Neural cell (in vitro differentiated cells): ENCODE measurements around the gene TIMM44. TPM values are rescaled to one million over a fixed set of nuclear protein-coding genes. Genes with fewer than 3 reads are reported as not detected.

Source experiments
- H2AFZ ChIP-seq: fragments of 200-600, 300-800 bp; sonication (generic), shearing (Covaris generic); 2 replicates; pipeline ENCODE4 v1.6.0; 2014; ENCODE audit warnings: low read depth, mild to moderate bottlenecking, antibody characterized with exemption, low read length, moderate library complexity
- H3F3A ChIP-seq: fragments of 200-600 bp; shearing (Covaris generic); 2 replicates; pipeline ENCODE4 v1.6.1; 2016; ENCODE audit warnings: mild to moderate bottlenecking, moderate library complexity, mixed read lengths, antibody characterized with exemption, low read length; ENCODE audit not compliant: insufficient read depth, poor library complexity, severe bottlenecking
- H3K27ac ChIP-seq: fragments of 200-600, 300-800 bp; sonication (generic), shearing (Covaris generic); 2 replicates; pipeline ENCODE4 v1.5.1; 2014; ENCODE audit warnings: mild to moderate bottlenecking, low read length, moderate library complexity
- H3K27me3 ChIP-seq: fragments of 300-800, 200-600 bp; sonication (generic), shearing (Covaris generic); 2 replicates; pipeline ENCODE4 v1.6.0; 2014; ENCODE audit warnings: mild to moderate bottlenecking, low read depth, low read length, moderate library complexity; ENCODE audit not compliant: insufficient read depth
- H3K36me3 ChIP-seq: fragments of 300-800, 200-600 bp; sonication (generic), shearing (Covaris generic); 2 replicates; pipeline ENCODE4 v1.5.1; 2014; ENCODE audit warnings: mild to moderate bottlenecking, antibody characterized with exemption, low read length, moderate library complexity; ENCODE audit not compliant: insufficient read depth
- H3K4me2 ChIP-seq: fragments of 300-800, 200-600 bp; sonication (generic), shearing (Covaris generic); 2 replicates; pipeline ENCODE4 v1.6.0; 2014; ENCODE audit warnings: mild to moderate bottlenecking, low read length
- H3K4me3 ChIP-seq: fragments of 300-800, 200-600 bp; sonication (generic), shearing (Covaris generic); 2 replicates; pipeline ENCODE4 v1.5.1; 2014; ENCODE audit warnings: mild to moderate bottlenecking, low read length, moderate library complexity
- H3K79me2 ChIP-seq: fragments of 200-600 bp; shearing (Covaris generic); replicated peaks from 2 replicates; pipeline ENCODE4 v1.6.0; 2014; ENCODE audit warnings: mild to moderate bottlenecking, low read length, moderate library complexity; ENCODE audit not compliant: insufficient read depth
- H3K9ac ChIP-seq: fragments of 300-800, 200-600 bp; sonication (generic), shearing (Covaris generic); 2 replicates; pipeline ENCODE4 v1.6.1; 2016; ENCODE audit warnings: mild to moderate bottlenecking, low read length, mixed read lengths
- H3K9me2 ChIP-seq: fragments of 200-600 bp; shearing (Covaris generic); 2 replicates; pipeline ENCODE4 v1.6.1; 2016; ENCODE audit warnings: mild to moderate bottlenecking, low read length, mixed read lengths; ENCODE audit not compliant: insufficient read depth
- H3K9me3 ChIP-seq: fragments of 200-600, 300-800 bp; sonication (generic), shearing (Covaris generic); 2 replicates; pipeline ENCODE4 v1.6.1; 2016; ENCODE audit warnings: mild to moderate bottlenecking, mixed run types, low read length, moderate library complexity, mixed read lengths
- H4K20me1 ChIP-seq: fragments of 200-600 bp; shearing (Covaris generic); 2 replicates; pipeline ENCODE4 v1.6.1; 2016; ENCODE audit warnings: mild to moderate bottlenecking, mixed run types; ENCODE audit not compliant: insufficient read depth
- CTCF ChIP-seq: fragments of 450-650 bp; IDR thresholded peaks from 2 replicates; pipeline ENCODE4 v1.5.1; 2014; ENCODE audit warnings: antibody characterized with exemption, mild to moderate bottlenecking, moderate library complexity; ENCODE audit not compliant: poor library complexity, severe bottlenecking
- EP300 ChIP-seq: fragments of 450-650 bp; conservative IDR thresholded peaks from 2 replicates; pipeline ENCODE4 v1.6.1; 2014; ENCODE audit warnings: antibody characterized with exemption, mild to moderate bottlenecking, moderate library complexity; ENCODE audit not compliant: poor library complexity, severe bottlenecking
- EZH2 ChIP-seq: fragments of 200-600, 300-800 bp; shearing (Covaris generic), sonication (generic); IDR thresholded peaks from 2 replicates; pipeline ENCODE4 v1.6.1; 2014; ENCODE audit warnings: antibody characterized with exemption, low read length, borderline replicate concordance, mild to moderate bottlenecking; ENCODE audit not compliant: insufficient read depth, poor library complexity, severe bottlenecking
- MXI1 ChIP-seq: fragments of 450-650 bp; conservative IDR thresholded peaks from 2 replicates; pipeline ENCODE4 v1.6.1; 2014; ENCODE audit warnings: antibody characterized with exemption, mild to moderate bottlenecking; ENCODE audit not compliant: poor library complexity, severe bottlenecking
- POLR2AphosphoS5 ChIP-seq: IDR thresholded peaks from 2 replicates; pipeline ENCODE4 v1.6.1; 2012
- RAD21 ChIP-seq: fragments of 450-650 bp; conservative IDR thresholded peaks from 2 replicates; pipeline ENCODE4 v1.6.1; 2014; ENCODE audit warnings: antibody characterized with exemption, mild to moderate bottlenecking, moderate library complexity
- REST ChIP-seq: IDR thresholded peaks from 2 replicates; pipeline ENCODE4 v1.6.1; 2012; ENCODE audit warnings: borderline replicate concordance
- SMC3 ChIP-seq: fragments of 450-650 bp; conservative IDR thresholded peaks from 2 replicates; pipeline ENCODE4 v1.6.1; 2014; ENCODE audit warnings: antibody characterized with exemption, mild to moderate bottlenecking, moderate library complexity; ENCODE audit not compliant: poor library complexity
- TAF1 ChIP-seq: IDR thresholded peaks from 2 replicates; pipeline ENCODE4 v1.6.1; 2012; ENCODE audit warnings: low read depth
- polyA plus RNA-seq: library from polyadenylated mRNA; depleted of rRNA; stranded (reverse); fragments of >200 nt; gene quantifications from 2 replicates; pipeline ENCODE4 v1.2.3, GENCODE V29; 2014

The TIMM44 gene
- polyA plus RNA-seq, 1 donor from 2014 or later = 48.3 TPM

GRCh38 chr19:7879111-7879807 lies 64.2 kb downstream of the TIMM44 start:
- no peaks in the 10 kb centered on the region for H3K79me2 ChIP-seq
- no peak overlapping the region for H2AFZ ChIP-seq
- H3K27ac ChIP-seq = no peak overlapping the region
- H4K20me1 ChIP-seq = no peaks in the 10 kb centered on the region
- H3K27me3 ChIP-seq = no peaks in the 10 kb centered on the region
- H3K36me3 ChIP-seq = no peaks in the 10 kb centered on the region
- TF ChIP-seq POLR2AphosphoS5 (no peak), EZH2 (no peak), TAF1 (no peak), EP300 (no peak), MXI1 (no peak), CTCF (no peak), REST (no peak), SMC3 (no peak), RAD21 (no peak)
- H3K9me3 ChIP-seq = no peaks in the 10 kb centered on the region
- H3K4me3 ChIP-seq = no peak overlapping the region
- no peaks in the 10 kb centered on the region for H3F3A ChIP-seq
- H3K4me2 ChIP-seq = no peak overlapping the region
- no peaks in the 10 kb centered on the region for H3K9me2 ChIP-seq
- no peak overlapping the region for H3K9ac ChIP-seq

- no peak overlapping the region for H3K9ac ChIP-seq
- H3K4me2 ChIP-seq = no peak overlapping the region
- H3K79me2 ChIP-seq = peaks cover 13% of the 10 kb centered on the region
- H3K36me3 ChIP-seq = no peaks in the 10 kb centered on the region
- H4K20me1 ChIP-seq = no peaks in the 10 kb centered on the region
- no peak overlapping the region for H3K4me3 ChIP-seq
- H3F3A ChIP-seq = peaks cover 6% of the 10 kb centered on the region
- no peak overlapping the region for H2AFZ ChIP-seq
- no peaks in the 10 kb centered on the region for H3K9me3 ChIP-seq
- H3K27me3 ChIP-seq = no peaks in the 10 kb centered on the region
- no peak overlapping the region for H3K27ac ChIP-seq
- TF ChIP-seq MXI1 (no peak), CTCF (no peak), TAF1 (no peak), POLR2AphosphoS5 (no peak), REST (no peak), EP300 (no peak), EZH2 (no peak), RAD21 (no peak), SMC3 (no peak)
- H3K9me2 ChIP-seq = no peaks in the 10 kb centered on the region
These were observed 66.1 kb downstream of the TIMM44 start for GRCh38 chr19:7877249-7877836.
